Loucy (cell line): ENCODE measurements around the gene PPFIA4.

Experiments
- H2AFZ ChIP-seq: fragments of 200-600 bp; sonication (generic); 2 replicates; pipeline ENCODE4 v1.6.0; 2016; ENCODE audit warnings: antibody characterized with exemption, mild to moderate bottlenecking, low read length, moderate library complexity
- H3F3A ChIP-seq: fragments of 200-600 bp; 2 replicates; pipeline ENCODE4 v1.6.0; 2016; ENCODE audit warnings: antibody characterized with exemption, low read depth, mild to moderate bottlenecking
- H3K27me3 ChIP-seq: fragments of 200-600 bp; sonication (generic); 2 replicates; pipeline ENCODE4 v1.6.1; 2014; ENCODE audit warnings: low read length, mild to moderate bottlenecking; ENCODE audit not compliant: insufficient read depth, poor library complexity, severe bottlenecking
- H3K36me3 ChIP-seq: fragments of 200-600 bp; sonication (generic); 2 replicates; pipeline ENCODE4 v1.6.1; 2016; ENCODE audit warnings: low read length; ENCODE audit not compliant: insufficient read depth
- H3K4me1 ChIP-seq: fragments of 200-600 bp; sonication (generic); 2 replicates; pipeline ENCODE4 v1.5.1; 2014; ENCODE audit warnings: low read length, mild to moderate bottlenecking; ENCODE audit not compliant: insufficient read depth, poor library complexity, severe bottlenecking
- H3K4me2 ChIP-seq: fragments of 200-600 bp; sonication (generic); 2 replicates; pipeline ENCODE4 v1.6.0; 2014; ENCODE audit warnings: antibody characterized with exemption, low read length, low read depth, mild to moderate bottlenecking; ENCODE audit not compliant: poor library complexity, severe bottlenecking
- H3K4me3 ChIP-seq: fragments of 200-600 bp; sonication (generic); 2 replicates; pipeline ENCODE4 v1.5.1; 2014; ENCODE audit warnings: low read length, mild to moderate bottlenecking, mixed read lengths; ENCODE audit not compliant: poor library complexity, severe bottlenecking
- H3K79me2 ChIP-seq: fragments of 200-600 bp; sonication (generic); 2 replicates; pipeline ENCODE4 v1.6.1; 2014; ENCODE audit warnings: low read length; ENCODE audit not compliant: insufficient read depth
- H3K9ac ChIP-seq: fragments of 200-600 bp; sonication (generic); 2 replicates; pipeline ENCODE4 v1.6.0; 2014; ENCODE audit warnings: mild to moderate bottlenecking, low read depth, low read length, moderate library complexity; ENCODE audit not compliant: poor library complexity, severe bottlenecking
- H3K9me2 ChIP-seq: fragments of 200-600 bp; sonication (generic); replicated peaks from 2 replicates; pipeline ENCODE4 v1.6.1; 2016; ENCODE audit warnings: low read depth, low read length, mixed read lengths
- H3K9me3 ChIP-seq: fragments of 200-600 bp; sonication (generic); 2 replicates; pipeline ENCODE4 v1.6.1; 2014; ENCODE audit warnings: mild to moderate bottlenecking, antibody characterized with exemption, low read length, low read depth; ENCODE audit not compliant: insufficient read depth
- H4K20me1 ChIP-seq: fragments of 200-600 bp; sonication (generic); 2 replicates; pipeline ENCODE4 v1.6.0; 2014; ENCODE audit warnings: antibody characterized with exemption, low read length, mild to moderate bottlenecking; ENCODE audit not compliant: insufficient read depth, poor library complexity, severe bottlenecking
- CTCF ChIP-seq: fragments of 200-600 bp; sonication (generic); conservative IDR thresholded peaks from 2 replicates; pipeline ENCODE4 v1.5.1; 2014; ENCODE audit warnings: mild to moderate bottlenecking, antibody characterized with exemption, low read length
- EZH2phosphoT487 ChIP-seq: fragments of 200-600 bp; IDR thresholded peaks from 2 replicates; pipeline ENCODE4 v1.6.1; 2018; ENCODE audit warnings: antibody characterized with exemption, mild to moderate bottlenecking, moderate library complexity, borderline replicate concordance

PPFIA4 gene

DNA sequence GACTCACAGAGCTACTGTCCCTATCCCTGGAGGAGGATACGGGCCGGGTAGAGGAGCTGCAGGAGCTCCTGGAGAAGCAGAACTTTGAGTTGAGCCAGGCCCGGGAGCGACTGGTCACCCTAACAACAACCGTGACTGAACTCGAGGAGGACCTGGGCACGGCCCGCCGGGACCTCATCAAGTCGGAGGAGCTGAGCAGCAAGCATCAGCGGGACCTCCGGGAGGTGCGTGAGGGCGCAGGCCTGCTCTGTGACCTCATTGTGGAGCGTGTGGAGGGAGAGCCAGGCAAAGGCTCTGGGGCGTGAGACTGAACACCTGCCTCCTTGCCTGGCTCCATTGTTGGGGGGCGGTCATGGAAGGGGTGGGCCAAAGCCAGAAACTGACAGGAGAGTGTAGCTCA lies 19.0 kb downstream of the PPFIA4 start:
- H3K4me2 ChIP-seq, result no peak overlapping the region
- TF ChIP-seq EZH2phosphoT487 (no peak), CTCF (no peak)
- H3K4me3 ChIP-seq, result no peak overlapping the region
- no peaks in the 10 kb centered on the region for H3K9me2 ChIP-seq
- no peaks in the 10 kb centered on the region for H3K79me2 ChIP-seq
- no peak overlapping the region for H2AFZ ChIP-seq
- H4K20me1 ChIP-seq, result no peaks in the 10 kb centered on the region
- H3K36me3 ChIP-seq, result no peaks in the 10 kb centered on the region
- H3K4me1 ChIP-seq, result no peaks in the 10 kb centered on the region
- no peaks in the 10 kb centered on the region for H3K9me3 ChIP-seq
- H3F3A ChIP-seq, result no peaks in the 10 kb centered on the region
- no peak overlapping the region for H3K9ac ChIP-seq
- H3K27me3 ChIP-seq, result no peaks in the 10 kb centered on the region

GRCh38 chr1:203045821-203046594 lies 19.7 kb downstream of the PPFIA4 start:
- H3K79me2 ChIP-seq, result no peaks in the 10 kb centered on the region
- H3K9ac ChIP-seq, result no peak overlapping the region
- H3K9me2 ChIP-seq, result no peaks in the 10 kb centered on the region
- no peaks in the 10 kb centered on the region for H3K9me3 ChIP-seq
- H3K4me3 ChIP-seq, result no peak overlapping the region
- no peaks in the 10 kb centered on the region for H3K36me3 ChIP-seq
- no peaks in the 10 kb centered on the region for H3F3A ChIP-seq
- TF ChIP-seq CTCF (no peak), EZH2phosphoT487 (no peak)
- H4K20me1 ChIP-seq, result no peaks in the 10 kb centered on the region
- H3K4me1 ChIP-seq, result no peaks in the 10 kb centered on the region
- no peak overlapping the region for H2AFZ ChIP-seq
- H3K4me2 ChIP-seq, result no peak overlapping the region
- H3K27me3 ChIP-seq, result no peaks in the 10 kb centered on the region

DNA sequence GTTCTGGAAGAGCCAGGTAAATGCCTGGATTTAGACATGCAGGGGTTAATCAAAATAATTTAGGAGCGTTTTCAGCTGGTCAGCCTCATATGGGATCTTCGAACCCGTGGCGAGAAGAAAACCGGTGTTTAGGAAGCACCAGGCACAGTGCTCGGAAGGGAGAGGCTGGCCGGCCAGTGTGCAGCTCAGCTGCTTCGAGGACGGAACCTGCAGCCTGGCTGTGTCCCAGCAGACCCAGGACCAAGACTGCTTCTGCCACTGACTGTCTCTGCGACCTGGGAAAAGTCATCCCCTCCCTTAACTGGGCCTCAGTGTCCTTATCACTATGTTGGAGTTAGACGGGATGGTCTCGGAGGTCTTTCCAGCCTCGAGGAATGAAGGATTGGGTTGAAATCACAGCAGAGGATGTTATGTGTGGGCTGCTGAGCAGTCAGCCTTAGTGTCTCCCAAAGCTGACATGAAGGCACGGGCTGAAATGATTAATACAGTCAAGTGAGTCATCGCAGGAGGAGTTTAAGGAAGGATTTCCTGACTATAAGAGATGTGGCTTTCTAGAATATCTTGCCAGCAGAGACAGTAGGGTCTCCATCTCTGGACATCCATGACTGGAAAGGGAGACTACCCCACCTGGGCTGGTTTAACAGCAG lies 20.8 kb downstream of the PPFIA4 start:
- Histone ChIP-seq H3K36me3 (no peaks in the 10 kb centered on the region), H3F3A (no peaks in the 10 kb centered on the region), H3K9ac (no peak overlapping the region), H3K4me1 (no peaks in the 10 kb centered on the region), H3K4me2 (no peak overlapping the region), H3K9me2 (no peaks in the 10 kb centered on the region), H2AFZ (no peak overlapping the region), H3K27me3 (no peaks in the 10 kb centered on the region), H3K4me3 (no peak overlapping the region), H4K20me1 (no peaks in the 10 kb centered on the region), H3K9me3 (no peaks in the 10 kb centered on the region), H3K79me2 (no peaks in the 10 kb centered on the region)
- TF ChIP-seq CTCF, result no peak
- TF ChIP-seq EZH2phosphoT487, result no peak
